Natural killer cell (primary cell): ENCODE data around the gene FOLH1. TPM values are rescaled to one million over a fixed set of nuclear protein-coding genes. Genes with fewer than 3 reads are reported as not detected.
"Not testable (repeated sequence)": the region's sequence is repeated elsewhere in the genome, so short reads cannot be mapped to it uniquely, and the experiment has no call there.

ENCODE experiments used
- ATAC-seq, 3 donors: fragments of 150-1000 bp in 2 of 3; fragments of 200-7000 bp in 1 of 3; cut with Tn5 transposase; 1 replicate in 1 of 3; 2 replicates in 2 of 3; pipeline ENCODE4 v1.10.0; 2021; ENCODE audit warnings: mild to moderate bottlenecking in 2 of 3, moderate library complexity in 2 of 3
- DNase-seq, 2 donors: peaks; one replicate each; pipeline versions ENCODE4 v3.0.0 to v3.0.0-alpha.2; 2013 to 2021; ENCODE audit warnings: mixed read lengths in 1 of 2
- H3K27ac ChIP-seq: one replicate; pipeline ENCODE4 v1.5.1; 2013; ENCODE audit warnings: mild to moderate bottlenecking, low read length
- H3K27me3 ChIP-seq: one replicate; pipeline ENCODE4 v1.6.1; 2013; ENCODE audit warnings: low read length; ENCODE audit not compliant: control insufficient read depth, insufficient read depth
- H3K36me3 ChIP-seq: one replicate; pipeline ENCODE4 v1.6.1; 2013; ENCODE audit warnings: low read length; ENCODE audit not compliant: control insufficient read depth, insufficient read depth
- H3K4me1 ChIP-seq: one replicate; pipeline ENCODE4 v1.6.1; 2013; ENCODE audit warnings: low read length; ENCODE audit not compliant: control insufficient read depth, insufficient read depth
- H3K4me3 ChIP-seq: one replicate; pipeline ENCODE4 v1.5.1; 2013; ENCODE audit warnings: low read length
- H3K9me3 ChIP-seq: one replicate; pipeline ENCODE4 v1.6.1; 2013; ENCODE audit warnings: low read length; ENCODE audit not compliant: control insufficient read depth, insufficient read depth
- H3K27ac Mint-ChIP-seq, 2 donors: one replicate each; pipeline ENCODE4 v1.8.0; 2022; ENCODE audit warnings: mild to moderate bottlenecking in 2 of 2, mixed read lengths in 2 of 2, moderate library complexity in 1 of 2
- H3K27me3 Mint-ChIP-seq, 2 donors: one replicate each; pipeline ENCODE4 v1.8.0; 2022; ENCODE audit warnings: low read depth in 2 of 2, mixed read lengths in 2 of 2
- H3K36me3 Mint-ChIP-seq: one replicate; pipeline ENCODE4 v1.8.0; 2022; ENCODE audit warnings: mixed read lengths
- H3K4me1 Mint-ChIP-seq, 2 donors: one replicate each; pipeline ENCODE4 v1.8.0; 2022; ENCODE audit warnings: mixed read lengths in 2 of 2
- H3K4me3 Mint-ChIP-seq: one replicate; pipeline ENCODE4 v1.8.0; 2022; ENCODE audit warnings: mild to moderate bottlenecking, moderate library complexity, mixed read lengths
- H3K9me3 Mint-ChIP-seq, 2 donors: one replicate each; pipeline ENCODE4 v1.8.0; 2022; ENCODE audit warnings: mixed read lengths in 2 of 2
- WGBS: methylation state at CpG from one replicate; pipeline ENCODE4 v1.1.7; 2013; ENCODE audit warnings: missing lambda C conversion rate; ENCODE audit not compliant: insufficient coverage; 5-methylcytosine and 5-hydroxymethylcytosine counted together
- intact Hi-C: fragments of 100-400 bp; cut with micrococcal nuclease; formaldehyde crosslinking; loops from one replicate; pipeline ENCODE4 v1.14.2; 2022
- total RNA-seq, 4 donors: library from RNA; stranded (reverse); fragments of 120-200 nt in 1 of 4; gene quantifications; one replicate each; pipeline versions ENCODE4 v1.2.3 to v1.2.4, GENCODE V29; 2013 to 2022
- TF ChIP-seq, protein P1 (sequence below): fragments of 200-600 bp; IDR thresholded peaks from one replicate; pipeline ENCODE4 v1.8.0; 2022; ENCODE audit warnings: antibody characterized with exemption

The FOLH1 gene
- total RNA-seq, 3 donors from 2014 or later (not counting 1 experiment from before 2014, with no cell fraction given), result not detected

DNA sequence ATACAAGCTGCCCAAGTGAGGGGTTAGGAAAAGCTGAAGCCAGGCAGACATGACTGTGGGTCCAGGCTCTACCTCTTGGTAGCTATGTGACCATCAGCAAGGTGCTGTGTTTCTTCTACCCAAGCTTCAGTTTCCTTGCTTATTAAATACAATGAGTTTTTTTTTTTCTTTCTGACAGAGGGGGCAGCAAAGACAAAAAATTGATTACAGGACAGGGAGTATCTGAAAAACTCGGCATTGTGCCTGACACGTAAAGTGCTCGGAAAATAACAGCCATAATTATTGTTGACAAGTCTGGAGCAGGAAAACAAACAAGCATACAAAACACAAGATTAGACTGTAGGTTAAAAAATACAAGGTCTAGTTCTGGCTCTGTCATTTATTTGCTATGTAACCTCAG, 23.3 kb upstream of the FOLH1 start:
- peaks cover 15 to 20% of the 10 kb centered on the region in 2 donors for H3K9me3 Mint-ChIP-seq
- DNase-seq, H3K4me3 ChIP-seq, H3K4me1 Mint-ChIP-seq, H3K27ac ChIP-seq, intact Hi-C loops, H3K4me1 ChIP-seq, H3K4me3 Mint-ChIP-seq, H3K27ac Mint-ChIP-seq, ATAC-seq, H3K27me3 ChIP-seq, H3K36me3 ChIP-seq, H3K9me3 ChIP-seq, H3K36me3 Mint-ChIP-seq, H3K27me3 Mint-ChIP-seq: not testable (repeated sequence)
- 88% methylated on average over 3 of the region's 3 CpGs for WGBS

DNA sequence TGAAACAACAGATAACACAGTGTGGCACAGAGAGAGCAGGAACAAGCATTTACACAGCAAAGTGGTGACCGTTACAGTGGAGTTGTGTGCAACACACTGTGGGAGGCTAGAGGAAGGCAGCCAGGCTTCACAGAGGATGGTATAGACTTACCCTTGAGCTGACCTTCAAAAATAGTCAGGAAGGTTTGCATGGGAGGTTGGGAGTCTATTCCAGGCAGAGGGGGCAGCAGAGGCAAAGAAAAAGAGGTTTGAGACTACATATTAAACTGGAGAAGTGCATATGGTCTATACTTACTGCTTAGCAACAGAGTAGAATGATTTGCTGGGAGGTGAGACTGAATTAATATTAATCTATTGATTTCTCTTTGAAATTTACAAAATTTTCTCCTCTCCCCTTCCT, 22.1 kb upstream of the FOLH1 start:
- intact Hi-C loops, result not testable (repeated sequence)

GRCh38 chr11:49230001-49230400, 21.6 kb upstream of the FOLH1 start:
- H3K27me3 ChIP-seq, intact Hi-C loops, H3K4me3 ChIP-seq, H3K9me3 ChIP-seq, H3K4me1 ChIP-seq, H3K4me1 Mint-ChIP-seq, H3K27ac Mint-ChIP-seq, DNase-seq, ATAC-seq, H3K4me3 Mint-ChIP-seq, H3K27me3 Mint-ChIP-seq, H3K36me3 Mint-ChIP-seq, H3K27ac ChIP-seq, H3K36me3 ChIP-seq: not testable (repeated sequence)
- H3K9me3 Mint-ChIP-seq, result peaks cover 18 to 22% of the 10 kb centered on the region in 2 donors
- WGBS, result 92% methylated on average over 2 of the region's 3 CpGs

More for the DNA sequence above, 22.1 kb upstream of the FOLH1 start:
- H3K4me1 Mint-ChIP-seq, H3K9me3 ChIP-seq, DNase-seq, H3K36me3 ChIP-seq, H3K27ac Mint-ChIP-seq, H3K36me3 Mint-ChIP-seq, H3K27me3 Mint-ChIP-seq, H3K4me3 Mint-ChIP-seq, H3K27me3 ChIP-seq, ATAC-seq, H3K4me3 ChIP-seq, H3K4me1 ChIP-seq, H3K27ac ChIP-seq: not testable (repeated sequence)
- WGBS, result 69% methylated on average over 1 of the region's 1 CpG
- peaks cover 18 to 25% of the 10 kb centered on the region in 2 donors for H3K9me3 Mint-ChIP-seq

DNA sequence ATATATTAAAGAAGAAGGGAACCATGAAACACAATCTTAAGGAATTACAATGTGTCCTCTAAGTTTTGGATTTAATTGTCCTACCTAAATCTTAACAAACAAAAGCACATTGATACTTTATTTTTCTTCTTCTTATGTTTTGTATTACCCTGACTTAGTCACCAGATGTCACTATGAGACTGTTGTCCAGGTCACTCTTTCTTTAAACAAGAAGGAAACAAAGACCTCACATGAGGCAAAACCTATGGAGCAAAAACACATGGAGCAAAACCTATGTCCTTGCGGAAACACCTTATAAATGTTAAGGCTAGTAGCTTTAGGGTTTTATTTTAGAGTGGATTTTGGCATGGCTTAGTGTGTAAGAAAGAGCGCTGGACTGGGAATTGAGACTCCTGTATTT, 20.7 kb upstream of the FOLH1 start:
- H3K4me3 Mint-ChIP-seq, H3K27me3 ChIP-seq, H3K27me3 Mint-ChIP-seq, intact Hi-C loops, H3K27ac Mint-ChIP-seq, H3K36me3 ChIP-seq, H3K4me3 ChIP-seq, DNase-seq, H3K4me1 ChIP-seq, ATAC-seq, H3K9me3 ChIP-seq, H3K27ac ChIP-seq, H3K36me3 Mint-ChIP-seq, H3K4me1 Mint-ChIP-seq: not testable (repeated sequence)
- peaks cover 16 to 22% of the 10 kb centered on the region in 2 donors for H3K9me3 Mint-ChIP-seq
- WGBS, result 76% methylated on average over 2 of the region's 2 CpGs

DNA sequence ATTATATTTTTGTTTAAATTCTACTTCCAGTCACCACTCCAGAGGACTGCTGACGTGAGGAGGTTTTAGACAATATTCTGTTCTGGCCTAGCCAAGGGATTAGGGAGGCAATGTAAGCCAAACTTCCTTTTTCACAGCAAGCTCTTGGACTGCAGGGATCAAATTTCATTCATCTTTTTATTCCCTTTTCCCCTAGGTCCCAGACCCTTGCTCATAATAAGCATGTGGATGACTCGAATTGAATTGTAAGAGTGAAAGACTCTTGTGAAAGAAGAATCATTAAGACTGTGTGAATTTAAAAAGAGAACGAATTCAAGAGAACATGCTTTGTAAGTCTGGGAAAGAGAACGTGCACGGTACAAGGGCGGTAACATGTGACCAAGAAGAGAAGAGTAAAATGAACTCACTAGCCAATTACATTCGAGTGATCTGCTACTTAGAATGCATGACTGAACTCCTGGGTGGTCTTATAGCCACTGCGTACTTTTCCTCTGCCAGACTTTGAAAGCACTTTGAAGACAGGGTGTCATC, 16.9 kb upstream of the FOLH1 start:
- H3K36me3 Mint-ChIP-seq, DNase-seq, H3K27me3 Mint-ChIP-seq, H3K27me3 ChIP-seq, H3K4me3 ChIP-seq, H3K27ac ChIP-seq, H3K4me3 Mint-ChIP-seq, H3K9me3 ChIP-seq, intact Hi-C loops, H3K4me1 Mint-ChIP-seq, ATAC-seq, H3K27ac Mint-ChIP-seq, H3K4me1 ChIP-seq, H3K36me3 ChIP-seq: not testable (repeated sequence)
- H3K9me3 Mint-ChIP-seq, result peaks cover 10 to 19% of the 10 kb centered on the region in 2 donors
- 87% methylated on average over 6 of the region's 8 CpGs for WGBS

- Mint-ChIP-seq H3K4me3 (no peak overlapping the region), H3K27me3 (no peaks in the 10 kb centered on the region), H3K9me3 (peaks cover 0 to 3% of the 10 kb centered on the region in 2 donors), H3K4me1 (no peaks in the 10 kb centered on the region), H3K36me3 (no peaks in the 10 kb centered on the region), H3K27ac (no peak overlapping the region)
- ATAC-seq (no peak), DNase-seq (no peak)
- Histone ChIP-seq H3K4me3 (no peak overlapping the region), H3K36me3 (no peaks in the 10 kb centered on the region), H3K27me3 (no peaks in the 10 kb centered on the region), H3K27ac (no peak overlapping the region), H3K9me3 (no peaks in the 10 kb centered on the region), H3K4me1 (no peaks in the 10 kb centered on the region)
- TF ChIP-seq, protein P1, sequence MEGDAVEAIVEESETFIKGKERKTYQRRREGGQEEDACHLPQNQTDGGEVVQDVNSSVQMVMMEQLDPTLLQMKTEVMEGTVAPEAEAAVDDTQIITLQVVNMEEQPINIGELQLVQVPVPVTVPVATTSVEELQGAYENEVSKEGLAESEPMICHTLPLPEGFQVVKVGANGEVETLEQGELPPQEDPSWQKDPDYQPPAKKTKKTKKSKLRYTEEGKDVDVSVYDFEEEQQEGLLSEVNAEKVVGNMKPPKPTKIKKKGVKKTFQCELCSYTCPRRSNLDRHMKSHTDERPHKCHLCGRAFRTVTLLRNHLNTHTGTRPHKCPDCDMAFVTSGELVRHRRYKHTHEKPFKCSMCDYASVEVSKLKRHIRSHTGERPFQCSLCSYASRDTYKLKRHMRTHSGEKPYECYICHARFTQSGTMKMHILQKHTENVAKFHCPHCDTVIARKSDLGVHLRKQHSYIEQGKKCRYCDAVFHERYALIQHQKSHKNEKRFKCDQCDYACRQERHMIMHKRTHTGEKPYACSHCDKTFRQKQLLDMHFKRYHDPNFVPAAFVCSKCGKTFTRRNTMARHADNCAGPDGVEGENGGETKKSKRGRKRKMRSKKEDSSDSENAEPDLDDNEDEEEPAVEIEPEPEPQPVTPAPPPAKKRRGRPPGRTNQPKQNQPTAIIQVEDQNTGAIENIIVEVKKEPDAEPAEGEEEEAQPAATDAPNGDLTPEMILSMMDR, result no peak
- intact Hi-C loops, result no loop called here
- WGBS, result no CpG with 5 or more reads among the region's 5 CpGs
Measured at GRCh38 chr11:49221112-49221511, 12.7 kb upstream of the FOLH1 start.
